Putamen (tissue), 1 donor: ENCODE data around the gene NT5C3A.
A peak's percentile ranks its signal among the peaks of the same experiment; 100 is the strongest.
"Not testable (repeated sequence)": the region's sequence is repeated elsewhere in the genome, so short reads cannot be mapped to it uniquely, and the experiment has no call there.

Experiments used
- DNase-seq: peaks from one replicate; pipeline ENCODE4 v3.0.0-alpha.2; 2016; ENCODE audit warnings: low spot score

The NT5C3A gene

DNA sequence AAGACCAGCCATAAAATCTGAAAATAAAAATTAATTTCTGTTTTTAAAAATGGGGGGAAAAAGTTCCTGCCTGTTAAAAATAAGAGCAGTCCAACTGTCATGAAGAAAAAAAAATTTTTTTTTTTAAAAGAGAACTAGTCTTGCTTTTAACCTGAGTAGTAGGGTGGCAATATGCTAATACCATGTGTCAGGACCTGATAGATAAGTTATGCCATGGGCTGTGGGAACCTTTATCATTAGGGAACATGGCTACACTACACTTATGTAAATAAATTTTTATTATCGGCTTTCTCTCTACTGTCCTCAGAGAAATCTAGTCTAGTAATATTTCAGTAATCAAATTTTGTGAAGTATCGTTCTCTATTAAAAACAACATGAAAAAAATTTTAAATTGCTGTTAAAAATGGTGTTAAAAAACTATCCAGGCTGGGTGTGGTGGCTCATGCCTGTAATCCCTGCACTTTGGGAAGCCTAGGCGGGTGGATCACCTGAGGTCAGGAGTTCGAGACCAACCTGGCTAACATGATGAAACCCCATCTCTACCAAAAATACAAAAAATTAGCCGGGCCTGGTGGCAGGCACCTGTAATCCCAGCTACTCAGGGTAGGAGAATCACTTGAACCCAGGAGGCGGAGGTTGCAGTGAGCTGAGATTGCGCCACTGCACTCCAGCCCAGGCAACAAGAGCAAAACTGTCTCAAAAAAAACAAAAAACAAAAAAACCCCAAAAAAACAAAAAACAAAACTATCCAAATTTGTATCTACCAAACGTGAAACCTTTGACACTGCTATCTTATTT is 20.7 kb downstream of the NT5C3A start:
- DNase-seq, result no peak

DNA sequence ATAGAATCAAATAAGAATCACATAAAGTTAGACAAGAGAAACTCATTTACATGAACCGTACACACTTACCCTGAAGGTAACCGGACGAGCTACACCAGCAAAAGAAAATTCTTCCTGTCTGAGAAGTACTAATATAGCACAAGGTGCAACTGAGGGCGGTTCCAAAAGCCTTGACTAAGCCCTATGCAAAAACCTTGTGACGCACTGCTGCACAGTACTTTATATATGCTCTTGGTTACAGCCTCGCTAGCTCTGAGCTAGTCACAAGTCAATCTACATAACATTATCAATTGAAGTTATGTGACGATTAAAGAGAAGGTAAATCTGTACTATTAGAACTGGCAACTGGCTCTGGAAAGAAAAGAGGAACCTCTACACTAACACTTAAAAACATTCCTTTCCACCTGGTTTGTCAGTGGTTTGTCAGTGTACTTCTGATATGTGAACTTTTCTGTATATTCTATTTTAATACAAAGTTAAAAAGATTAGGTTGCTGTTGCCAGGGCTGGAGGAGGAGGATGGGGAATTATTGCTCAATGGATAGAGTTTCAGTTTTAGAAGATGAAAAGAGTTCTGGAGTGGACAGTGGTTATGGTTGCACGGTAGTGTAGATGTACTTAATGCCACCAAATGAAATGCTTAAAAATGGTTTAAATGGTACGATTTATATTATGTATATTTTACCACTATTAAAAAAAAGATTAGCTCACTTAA is 21.6 kb downstream of the NT5C3A start:
- DNase-seq, result peak; percentile 49

DNA sequence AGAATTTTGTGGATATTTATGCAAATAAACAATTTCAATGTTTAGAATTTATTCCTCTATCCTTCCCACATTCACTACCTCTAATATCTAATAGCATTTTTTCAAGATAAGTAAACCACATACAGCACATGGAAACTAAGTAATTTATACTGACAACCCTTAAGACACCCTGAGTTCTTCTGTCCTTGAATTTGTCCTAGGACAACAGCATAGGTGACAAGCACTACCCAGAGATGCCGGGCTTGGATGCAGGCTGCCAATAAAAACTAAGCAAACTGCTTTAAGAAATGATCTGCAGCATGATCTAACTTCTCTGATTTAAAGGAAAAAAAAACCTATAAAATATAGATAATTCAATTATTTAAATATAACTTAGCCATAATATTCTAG is 22.7 kb downstream of the NT5C3A start:
- DNase-seq, result no peak

DNA sequence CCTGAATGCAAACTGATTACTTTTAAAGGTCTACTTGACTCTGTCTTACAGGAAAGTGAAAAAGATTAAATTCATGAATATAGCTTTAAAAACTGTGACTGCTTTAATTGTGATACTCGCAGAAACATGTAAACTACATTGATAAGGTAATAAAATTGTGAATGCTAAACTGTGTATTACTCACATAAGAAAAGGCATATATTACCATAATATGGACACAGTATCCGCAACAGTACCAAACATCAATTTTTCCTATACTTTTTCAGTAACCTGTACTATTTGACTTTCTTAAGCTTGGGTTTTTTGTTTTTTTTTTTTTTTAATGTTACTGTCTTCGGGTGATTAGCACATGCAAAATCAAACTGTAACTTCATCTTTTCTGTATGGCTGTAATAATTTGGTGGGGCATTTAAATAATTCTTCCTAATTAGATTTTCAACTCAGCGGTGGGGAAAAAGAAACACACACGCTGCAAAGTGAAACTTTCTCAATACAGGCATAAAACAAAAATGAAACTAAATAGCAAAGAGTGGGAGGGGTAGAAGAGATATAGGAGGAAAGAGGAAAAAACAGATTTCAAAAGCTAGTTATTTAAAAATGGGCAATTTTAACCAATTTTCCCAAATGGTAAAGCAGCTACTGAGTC is 23.2 kb downstream of the NT5C3A start:
- DNase-seq, result no peak

DNA sequence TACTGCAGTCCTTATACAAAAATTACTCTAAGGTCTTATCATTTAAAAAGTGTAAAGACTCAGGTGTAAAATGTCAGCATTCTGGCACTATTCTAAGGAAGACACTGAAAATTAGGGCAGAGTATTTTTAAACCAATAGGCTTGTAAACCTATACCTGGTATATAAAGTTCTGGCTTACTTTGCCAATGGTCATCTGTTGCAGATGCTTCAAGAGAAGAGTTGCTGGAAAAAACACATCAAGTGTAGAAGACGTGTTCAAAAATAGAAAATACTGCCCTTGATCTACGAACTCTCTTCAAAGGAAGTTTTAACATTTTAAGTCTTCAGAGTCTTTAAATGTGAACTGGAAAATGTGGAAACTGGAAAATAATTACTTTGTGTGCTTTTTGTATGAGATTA is 23.9 kb downstream of the NT5C3A start:
- DNase-seq, result no peak

DNA sequence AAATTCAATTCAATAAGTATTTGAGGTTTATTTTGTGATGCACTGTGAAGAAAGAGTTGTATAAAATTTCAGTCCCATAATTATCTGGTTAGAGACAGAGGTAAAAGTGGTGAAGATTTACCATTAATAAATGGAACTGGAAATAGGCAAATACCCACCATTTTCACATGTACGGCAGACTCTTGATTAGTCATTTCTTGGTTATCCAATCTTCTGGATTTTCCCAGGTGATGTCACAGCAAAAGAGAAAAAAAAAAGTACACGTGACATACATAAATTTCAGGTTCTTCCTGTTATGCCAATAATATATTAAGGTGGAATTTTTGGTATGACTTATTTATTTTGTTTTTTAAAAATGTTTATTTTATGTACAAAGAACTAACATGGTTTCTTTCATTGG is 26.8 kb downstream of the NT5C3A start:
- DNase-seq, result no peak

DNA sequence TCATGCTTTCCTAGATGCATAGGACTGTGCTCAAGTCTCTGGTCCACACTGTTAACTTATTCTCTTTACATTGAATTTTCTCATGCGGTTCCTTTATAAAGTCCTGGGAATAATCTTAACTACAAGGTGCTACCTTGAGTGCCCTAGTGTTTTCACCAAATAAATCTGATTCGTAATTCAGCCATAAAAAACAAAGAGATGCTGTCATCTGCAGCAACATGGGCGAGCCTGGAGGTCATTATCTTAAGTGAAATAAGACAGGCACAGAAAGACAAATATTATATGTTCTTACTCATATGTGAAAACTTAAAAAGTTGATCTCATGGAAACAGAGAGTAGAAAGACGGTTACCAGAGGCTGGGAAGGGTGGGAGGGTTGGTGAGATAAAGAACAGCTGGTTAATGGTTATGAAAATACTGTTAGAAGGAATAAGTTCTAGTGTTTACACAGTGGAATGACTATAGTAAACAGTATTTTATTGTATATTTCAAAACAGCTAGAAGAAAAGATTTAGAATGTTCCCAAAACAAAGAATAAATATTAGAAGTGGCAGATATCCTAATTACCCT is 38.3 kb downstream of the NT5C3A start:
- DNase-seq, result no peak

DNA sequence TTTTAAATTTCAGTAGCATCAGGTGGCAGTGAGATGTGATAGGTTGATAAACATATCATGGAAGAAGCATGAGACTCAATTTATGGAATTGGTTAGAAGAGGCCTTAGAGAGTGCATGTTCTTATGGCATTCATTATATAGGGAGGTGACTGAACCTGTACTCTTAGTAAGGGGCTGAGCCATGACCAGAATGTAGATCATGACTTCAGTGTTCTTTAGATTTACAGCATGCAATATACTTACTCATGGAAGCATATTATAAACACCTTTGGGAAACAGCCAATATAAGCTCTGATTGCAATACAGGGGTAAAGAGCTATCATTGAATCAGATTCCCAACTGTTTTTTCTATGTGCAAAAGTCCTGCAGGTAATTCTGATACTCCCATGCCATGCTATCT is 50.2 kb downstream of the NT5C3A start:
- DNase-seq, result no peak

DNA sequence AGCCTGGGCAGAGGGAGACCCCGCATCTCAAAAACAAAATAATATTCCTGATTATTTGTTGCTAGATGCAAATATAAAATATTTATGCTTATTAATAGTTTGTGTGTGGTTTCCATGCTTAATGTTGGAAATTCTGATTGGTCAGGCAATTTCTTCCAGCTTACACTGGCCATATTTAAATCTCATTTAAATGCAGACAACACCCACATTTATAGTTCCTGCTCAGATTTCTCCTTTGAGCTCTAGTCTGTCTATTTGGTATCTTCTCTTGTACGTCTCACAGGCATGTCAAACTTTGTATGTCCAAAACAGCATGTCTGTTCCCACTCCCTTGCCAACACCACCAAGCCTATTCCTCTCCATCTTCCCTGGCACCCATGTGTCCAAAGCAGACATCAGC is 52.8 kb downstream of the NT5C3A start:
- no peak for DNase-seq

DNA sequence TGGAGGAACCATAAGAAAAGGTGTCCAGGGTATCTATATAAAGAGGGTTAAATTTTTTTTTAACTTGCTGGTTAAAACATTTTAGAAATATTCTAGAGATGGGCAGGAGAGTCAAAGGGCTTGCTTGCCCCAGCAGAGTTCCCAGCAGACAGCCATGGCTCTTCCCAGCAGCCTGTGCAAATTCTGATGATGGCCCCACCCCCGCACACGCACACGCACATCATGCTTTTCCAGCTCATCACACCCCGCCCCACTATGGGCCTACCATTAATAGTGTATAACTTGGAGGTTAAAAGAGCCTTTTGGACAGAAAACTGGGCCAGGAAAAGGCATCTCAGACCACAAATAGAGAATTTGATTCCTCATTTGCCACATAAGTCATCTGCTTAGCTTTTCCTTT is 56.9 kb downstream of the NT5C3A start:
- DNase-seq, result not testable (repeated sequence)

DNA sequence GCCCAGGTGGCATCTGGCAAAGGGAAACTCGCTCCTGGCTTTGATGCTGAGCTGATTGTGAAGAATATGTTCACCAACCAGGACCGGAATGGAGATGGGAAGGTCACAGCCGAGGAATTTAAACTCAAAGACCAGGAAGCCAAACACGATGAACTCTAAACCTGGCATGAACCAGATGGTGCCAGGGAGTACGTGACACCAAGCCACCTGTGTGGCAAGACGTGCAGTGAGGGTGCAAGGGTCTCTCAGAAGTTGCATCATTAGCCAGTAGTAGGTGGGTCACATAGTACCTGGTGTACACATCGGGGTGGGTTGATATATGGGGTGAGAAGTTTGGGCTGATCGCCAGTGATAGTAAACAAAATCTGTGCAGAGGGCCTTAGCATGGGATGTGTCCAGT is 57.4 kb downstream of the NT5C3A start:
- DNase-seq, result not testable (repeated sequence)

DNA sequence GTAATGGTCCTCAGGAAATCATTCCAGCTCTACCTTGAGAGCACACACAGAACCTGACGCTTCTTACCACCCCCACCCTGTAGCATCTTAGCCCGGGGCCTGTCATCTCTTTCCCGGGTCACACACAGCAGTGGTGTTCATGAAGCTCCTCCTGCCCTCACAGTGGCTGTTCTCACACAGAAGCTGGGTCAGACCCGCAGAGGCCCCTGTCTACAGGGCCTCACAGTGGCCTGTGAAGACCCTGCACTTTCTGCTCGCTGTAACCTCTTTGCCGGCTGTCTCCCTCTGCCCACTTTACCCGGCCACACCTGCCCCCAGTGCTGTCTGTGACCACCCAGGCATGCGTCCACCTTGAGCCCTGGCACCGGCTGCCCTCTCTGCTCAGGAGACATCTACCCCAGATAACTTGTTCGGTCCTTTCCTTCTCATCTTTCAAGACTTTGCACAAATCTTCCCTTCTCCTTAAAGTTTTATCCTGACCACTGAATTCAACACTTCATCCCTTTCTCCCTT is 58.4 kb downstream of the NT5C3A start:
- DNase-seq, result not testable (repeated sequence)

DNA sequence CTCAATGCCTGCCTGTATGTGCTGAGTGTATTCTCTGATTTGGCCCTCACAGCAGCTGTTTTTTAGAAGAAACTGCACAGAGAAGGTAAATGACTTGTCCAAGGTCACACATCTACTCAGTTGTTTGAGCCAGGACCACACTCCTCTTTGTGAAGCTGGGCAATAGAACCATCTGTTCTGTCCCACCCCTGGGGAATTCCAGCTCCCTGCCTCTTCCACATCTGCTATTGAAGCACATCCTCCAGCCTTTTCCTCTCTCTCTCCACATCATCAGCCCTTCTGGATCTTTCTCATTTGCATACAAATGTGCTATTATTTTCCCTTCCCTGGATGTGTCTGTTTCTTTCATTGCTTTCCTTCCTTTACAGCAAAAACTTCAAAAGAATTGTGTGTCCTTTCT is 59.5 kb downstream of the NT5C3A start:
- not testable (repeated sequence) for DNase-seq

DNA sequence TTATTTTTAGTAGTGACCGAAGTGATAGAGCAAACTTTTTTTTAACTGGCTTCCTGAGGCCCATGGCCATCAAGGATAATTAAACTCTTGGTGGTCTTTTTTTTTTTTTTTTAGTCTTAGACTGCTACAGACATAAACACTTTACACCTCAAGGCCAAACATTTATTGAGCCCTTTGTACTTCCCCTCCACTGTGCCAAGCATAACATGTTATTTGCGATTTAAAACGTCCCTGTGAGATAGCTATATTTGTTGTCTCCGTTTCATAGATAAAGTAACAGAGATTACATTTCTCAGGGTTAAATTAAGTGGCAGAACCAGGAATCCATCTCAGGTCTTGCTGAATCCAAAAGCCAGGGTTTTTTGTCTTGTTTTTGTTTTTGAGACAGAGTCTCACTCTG is 63.2 kb downstream of the NT5C3A start:
- not testable (repeated sequence) for DNase-seq

DNA sequence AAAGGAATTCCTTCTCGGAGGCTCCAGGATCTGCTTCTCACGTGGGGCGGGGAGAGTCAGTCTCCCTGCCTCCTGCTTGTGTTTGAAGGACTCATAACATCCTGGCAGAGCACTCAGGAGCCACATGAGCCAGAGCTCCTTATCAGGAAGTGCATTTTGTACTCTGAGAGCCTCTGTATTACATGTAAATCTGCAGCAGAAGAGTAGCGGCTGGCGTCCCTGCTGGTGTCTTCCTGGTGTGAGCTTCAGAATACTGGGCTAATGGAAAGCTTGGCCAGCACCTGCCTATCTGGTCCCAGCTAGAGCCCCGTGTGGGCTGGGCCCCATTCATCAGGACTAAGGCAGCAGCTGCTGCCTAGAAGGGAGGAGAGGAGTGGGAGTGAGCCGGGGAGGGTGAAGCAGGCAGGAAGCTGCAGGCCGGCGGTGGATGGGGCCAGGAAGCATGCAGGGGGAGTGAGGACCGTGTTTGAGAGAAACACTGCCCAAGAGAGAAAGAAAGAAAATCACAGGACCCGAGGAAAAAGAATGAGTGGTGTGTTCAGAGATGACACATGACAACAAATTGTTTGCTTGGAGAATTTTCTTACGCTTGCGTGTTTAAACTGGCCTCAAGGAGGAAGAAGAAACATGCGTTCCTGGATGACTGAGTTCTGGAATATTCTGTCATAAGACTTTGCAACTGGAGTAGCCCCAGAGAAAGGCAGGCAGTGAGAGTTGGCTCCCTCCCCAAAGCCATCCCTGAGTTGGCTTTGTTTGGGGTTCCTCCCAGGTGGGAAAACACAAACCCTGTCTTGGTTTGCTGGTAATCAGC is 64.0 kb downstream of the NT5C3A start:
- DNase-seq, result not testable (repeated sequence)

DNA sequence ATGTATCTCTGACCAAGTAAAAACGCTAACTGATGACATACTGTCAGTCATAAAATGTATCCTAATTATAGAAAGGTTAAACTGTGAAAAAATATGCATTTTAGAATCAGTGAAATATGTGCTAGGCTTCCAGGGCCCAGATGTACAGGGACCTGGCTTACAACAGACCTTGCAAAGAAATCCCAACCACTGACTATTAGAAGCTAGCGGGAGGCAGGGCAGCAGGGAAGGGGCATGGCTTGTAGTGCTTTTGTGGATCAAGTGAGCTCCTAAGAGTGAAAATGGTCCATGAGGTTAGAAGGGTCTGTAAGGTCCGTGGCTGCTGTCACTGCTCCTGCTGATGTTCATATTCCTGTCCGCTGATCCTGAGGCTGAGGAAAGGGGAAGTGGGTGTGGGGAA is 64.6 kb downstream of the NT5C3A start:
- DNase-seq, result not testable (repeated sequence)

DNA sequence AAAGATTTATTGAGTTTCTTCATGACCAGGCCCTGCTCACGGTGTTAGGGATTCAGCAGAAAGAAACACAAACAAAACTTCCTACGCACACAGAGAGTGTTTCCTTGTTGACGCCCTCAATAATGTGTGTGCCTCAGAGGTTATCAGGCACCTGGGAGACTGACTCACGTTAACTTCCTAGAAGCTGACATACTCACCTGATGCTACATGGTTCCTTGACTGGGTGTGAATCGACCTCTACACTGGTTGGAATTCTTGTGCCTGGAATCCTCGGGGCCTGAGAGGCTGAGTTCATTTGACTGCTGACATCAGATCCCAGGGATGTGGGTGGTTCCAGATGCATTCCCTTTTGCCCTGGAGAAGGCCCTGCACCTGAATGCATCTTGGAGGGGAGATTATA is 69.8 kb downstream of the NT5C3A start:
- DNase-seq, result not testable (repeated sequence)

DNA sequence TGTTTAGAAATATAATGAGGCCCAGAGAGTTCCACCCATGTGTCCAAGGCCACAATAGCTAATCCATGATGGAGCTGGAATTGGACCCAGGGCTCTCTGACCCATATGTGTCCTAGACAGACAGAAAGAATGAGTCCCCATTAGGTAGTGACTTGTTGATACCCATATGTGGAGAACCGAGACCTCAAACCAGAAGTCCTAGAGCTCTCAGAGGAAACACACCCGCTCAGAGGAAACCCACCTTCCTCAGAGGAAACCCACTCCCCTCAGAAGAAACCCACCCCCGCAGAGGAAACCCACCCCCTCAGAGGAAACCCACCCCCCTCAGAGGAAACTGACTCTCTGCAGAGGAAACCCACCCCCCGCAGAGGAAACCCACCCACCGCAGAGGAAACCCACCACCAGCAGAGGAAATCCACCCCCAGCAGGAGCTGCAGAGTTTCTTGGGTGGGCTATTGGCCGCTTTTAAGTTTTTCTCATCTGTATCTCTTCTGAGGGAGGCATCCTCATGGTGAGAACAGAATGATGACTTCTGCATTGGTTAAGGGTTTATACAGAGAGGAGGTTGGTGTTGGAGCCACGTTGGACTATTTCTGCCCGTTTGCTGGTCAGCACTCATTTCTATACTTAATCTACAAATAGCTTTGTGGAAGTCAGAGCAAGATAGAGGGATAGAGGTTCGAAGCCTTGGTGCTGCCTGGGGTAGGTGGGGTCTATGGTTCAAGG is 70.4 kb downstream of the NT5C3A start:
- not testable (repeated sequence) for DNase-seq

DNA sequence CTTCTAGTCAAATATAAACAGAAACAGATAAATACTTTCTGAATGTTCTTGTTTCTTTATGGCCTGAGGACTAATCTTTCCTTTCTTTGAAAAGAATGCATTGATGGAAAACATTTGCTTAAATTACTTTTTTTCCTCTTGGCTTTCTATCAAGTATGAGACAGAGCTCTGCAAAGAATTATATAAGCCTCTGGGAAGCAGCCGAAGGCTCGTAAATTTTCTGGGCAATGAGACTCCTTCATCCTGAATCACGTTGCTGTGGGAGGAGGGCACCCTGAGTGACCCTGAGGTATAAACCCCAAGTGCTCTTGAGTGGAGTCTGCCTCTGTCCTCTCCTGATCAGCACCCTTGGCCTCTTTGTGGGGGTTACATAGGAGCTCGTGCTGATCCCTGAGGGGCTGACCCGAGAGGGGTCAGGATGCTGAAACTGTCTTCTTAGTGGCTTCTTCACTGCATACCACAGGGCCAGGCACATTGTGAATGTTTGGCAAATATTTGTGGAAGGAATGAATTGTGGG is 71.4 kb downstream of the NT5C3A start:
- DNase-seq, result not testable (repeated sequence)

DNA sequence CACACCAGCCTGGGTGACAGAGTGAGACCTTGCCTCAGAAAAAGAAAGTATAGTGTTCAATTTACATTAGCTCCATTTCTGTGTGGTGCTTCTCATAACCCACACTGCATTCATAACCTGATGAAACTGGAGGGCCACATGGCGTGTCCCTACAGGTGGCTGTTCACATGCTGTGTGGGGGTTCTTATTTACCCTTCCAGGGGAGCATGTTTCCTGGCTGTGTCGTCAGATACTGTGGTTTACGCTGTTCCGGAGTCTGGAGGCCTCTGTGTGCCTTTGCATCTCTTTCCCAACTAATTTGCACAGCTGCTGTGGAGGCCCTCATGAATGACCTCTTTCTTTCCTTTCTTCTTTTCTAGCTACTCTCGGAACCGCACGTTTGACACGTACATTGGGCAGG is 74.4 kb downstream of the NT5C3A start:
- DNase-seq, result not testable (repeated sequence)

DNA sequence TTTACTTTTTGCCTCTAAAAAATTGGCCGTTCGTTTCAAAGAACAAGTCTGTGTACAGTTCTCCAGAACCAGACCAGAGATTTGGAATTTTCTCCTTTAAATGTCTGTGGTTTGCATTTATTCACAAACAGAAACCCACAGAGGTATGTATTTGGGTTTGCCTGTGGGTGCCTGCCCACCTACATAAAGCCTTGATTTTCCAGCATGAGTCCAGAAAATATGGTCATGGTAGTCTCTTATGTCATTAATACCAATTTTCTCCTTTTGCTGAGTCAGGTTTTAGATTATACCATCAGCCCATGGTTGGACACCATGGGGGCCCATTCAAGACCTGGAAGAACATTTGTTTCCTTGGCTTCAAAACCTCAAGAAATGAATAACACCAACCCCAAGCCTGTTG is 82.7 kb downstream of the NT5C3A start:
- not testable (repeated sequence) for DNase-seq
